ENCODE results near the gene GUCA1C.

The GUCA1C gene, protein sequence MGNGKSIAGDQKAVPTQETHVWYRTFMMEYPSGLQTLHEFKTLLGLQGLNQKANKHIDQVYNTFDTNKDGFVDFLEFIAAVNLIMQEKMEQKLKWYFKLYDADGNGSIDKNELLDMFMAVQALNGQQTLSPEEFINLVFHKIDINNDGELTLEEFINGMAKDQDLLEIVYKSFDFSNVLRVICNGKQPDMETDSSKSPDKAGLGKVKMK

DNA sequence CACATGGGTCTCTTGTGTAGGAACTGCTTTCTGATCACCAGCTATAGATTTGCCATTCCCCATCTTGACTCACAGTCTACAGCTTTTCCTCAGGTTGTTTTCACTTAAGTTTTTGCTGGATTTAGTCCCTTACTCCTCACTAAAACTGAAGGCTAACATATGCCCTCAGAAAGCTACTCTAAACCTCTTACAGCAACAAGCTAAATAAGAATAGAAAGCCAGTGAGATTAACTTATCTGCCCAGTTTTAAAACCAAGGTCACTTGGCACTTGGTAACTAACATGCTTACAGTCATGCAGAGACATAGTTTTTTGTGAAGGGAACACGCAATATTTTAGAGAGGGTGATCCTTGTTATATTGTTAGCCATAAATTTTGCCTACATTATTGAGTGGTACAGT is at the start of gene GUCA1C:
TSS of gene GUCA1C (minus strand) at position 180 of the 400 bp plus-strand sequence. CDS start at position 63, 117 bp downstream.
- no peak for DNase-seq

DNA sequence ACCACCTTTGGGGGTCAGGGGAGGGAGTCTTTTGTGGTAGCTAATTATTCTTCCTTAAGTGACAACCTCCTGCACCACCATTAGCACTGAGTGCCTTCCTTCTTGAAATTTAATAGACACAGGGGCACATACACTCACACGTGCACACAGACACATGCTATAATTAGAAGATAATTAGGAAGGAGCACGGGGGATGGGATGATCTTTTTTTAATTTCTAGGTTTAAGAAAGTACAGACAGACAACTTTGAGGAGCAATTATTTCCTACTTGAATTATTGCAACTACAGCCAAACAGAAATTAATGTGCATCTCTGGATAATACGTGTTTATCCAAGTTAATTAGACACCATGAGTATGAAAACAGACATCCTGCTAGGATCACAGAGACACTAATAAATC is 44.8 kb upstream of the GUCA1C start:
- no peak for DNase-seq

DNA sequence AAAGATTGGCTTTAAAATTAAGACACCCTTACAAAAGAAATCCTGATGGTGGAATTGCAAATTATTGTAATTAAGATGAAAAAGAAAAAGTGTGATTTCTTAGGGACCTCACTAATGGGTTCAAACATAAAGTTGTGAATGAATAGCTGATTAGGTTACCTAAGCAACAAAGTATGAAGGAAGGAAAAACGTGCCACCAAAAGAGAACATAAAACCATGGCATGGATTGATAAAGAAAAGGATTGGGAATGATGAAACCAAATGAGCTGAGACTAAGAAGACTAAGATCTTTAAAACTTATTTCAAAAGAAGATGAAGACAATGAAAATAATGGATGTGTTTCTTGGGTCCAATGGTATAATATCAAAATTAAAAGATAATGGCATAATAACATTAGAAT is 32.2 kb upstream of the GUCA1C start:
- DNase-seq, result no peak

DNA sequence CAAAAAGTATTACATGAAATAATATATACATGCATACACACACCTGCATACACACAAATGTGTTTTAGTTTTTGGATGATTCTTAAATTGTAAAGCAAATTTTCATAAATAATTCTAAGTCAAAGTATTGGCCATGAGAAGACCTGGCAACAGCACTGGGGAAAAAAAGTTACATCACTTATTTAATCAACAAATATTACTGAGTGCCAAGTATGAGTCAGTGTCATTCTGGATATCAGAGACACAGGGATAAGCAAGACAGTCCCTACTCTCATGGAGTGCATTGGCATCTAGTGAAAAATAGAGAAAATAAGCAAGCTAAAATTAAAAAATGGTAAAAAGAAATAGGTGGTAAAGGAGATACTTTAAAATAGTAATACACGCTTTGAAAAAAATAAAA is 29.4 kb upstream of the GUCA1C start:
- no peak for DNase-seq

DNA sequence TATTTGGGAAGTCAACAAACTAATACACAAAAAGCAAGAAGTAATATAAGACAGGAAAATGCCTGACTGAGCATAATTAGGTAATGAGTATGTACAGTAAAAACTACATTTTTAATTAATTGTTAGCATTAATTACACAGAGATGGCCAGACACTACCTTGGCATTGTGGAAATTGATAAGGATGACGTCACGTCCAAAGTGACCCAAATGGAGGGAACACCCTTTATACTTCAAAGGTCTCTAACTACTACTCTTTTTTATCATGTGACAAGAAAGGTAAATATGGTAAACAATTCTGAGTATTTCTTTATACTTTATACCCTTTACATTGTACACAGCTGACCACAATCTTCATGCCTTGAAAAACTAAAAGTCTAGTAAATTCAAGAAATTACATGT is 22.4 kb upstream of the GUCA1C start:
- DNase-seq, result no peak

DNA sequence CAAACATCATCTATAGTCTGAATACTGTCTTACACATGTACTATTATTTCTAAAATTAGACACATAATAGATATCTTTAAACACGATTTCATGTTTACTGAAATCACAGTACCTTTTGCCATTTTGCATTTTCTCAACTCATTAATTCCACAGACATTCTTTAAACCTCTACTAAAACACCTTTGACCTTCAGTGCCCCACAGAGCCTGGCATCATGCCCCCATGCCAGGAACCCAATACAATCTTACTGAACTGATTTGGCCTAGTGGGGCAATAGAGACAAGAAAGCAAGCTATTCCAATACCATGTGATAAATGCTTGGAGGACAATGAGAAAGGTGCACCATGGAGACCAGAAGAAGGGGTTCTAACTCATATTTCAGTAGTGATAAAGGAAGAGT is 19.3 kb upstream of the GUCA1C start:
- DNase-seq, result no peak

DNA sequence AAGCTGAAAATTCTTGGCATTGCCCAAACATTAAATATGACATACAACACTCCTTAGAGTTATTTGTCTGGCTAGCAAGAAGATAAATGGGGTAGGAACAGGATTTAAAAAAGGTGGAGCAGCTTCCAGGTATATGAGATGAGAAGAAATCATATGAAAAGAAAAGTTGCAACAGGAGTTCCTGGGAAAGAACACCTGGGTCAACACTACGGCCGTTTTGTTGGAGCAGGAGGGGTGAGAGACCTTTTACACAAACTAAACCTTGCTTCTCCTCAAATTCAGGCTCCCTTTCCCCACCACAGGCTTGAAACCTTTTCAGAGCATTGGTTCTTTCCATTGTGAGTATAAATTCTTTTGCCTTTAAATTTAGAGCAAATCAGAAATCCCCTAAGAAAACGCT is 18.8 kb upstream of the GUCA1C start:
- no peak for DNase-seq

DNA sequence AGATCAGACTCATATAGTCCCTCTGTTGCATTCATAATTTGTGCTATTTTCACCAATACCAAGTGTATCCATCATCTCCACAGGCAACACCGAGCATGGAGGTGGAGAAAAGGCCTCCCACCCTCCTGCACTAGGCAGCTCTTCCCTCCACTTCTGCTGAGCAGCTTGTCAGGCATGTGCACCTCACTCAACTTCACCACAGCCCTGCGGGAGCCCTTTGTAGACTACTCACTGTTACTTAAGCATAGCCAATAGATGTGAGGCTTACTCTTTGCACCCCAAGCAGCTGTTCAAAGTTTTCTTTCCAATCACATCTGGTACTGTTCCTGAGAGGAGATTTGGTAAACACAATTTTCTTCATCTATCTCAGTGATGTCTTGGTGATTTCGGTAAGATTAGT is 16.9 kb upstream of the GUCA1C start:
- no peak for DNase-seq

DNA sequence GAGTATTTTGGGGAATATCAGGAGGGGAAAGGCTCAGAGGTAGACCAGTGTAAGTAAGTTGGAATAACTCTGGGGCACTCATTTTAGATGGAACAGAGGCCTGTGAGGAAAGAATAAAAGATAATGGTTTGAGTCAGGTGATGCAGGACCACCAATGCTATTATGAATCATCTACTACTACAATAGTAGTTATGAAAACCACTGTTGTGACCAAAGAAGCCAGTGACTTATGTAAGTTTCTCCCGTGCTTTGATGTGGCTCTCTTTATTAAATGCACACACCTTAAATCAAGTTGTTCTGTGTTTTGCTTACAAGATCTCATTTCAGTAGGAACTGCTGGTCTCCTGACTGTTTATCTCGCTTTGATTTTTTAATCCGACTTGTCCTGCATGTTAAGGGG is 13.1 kb upstream of the GUCA1C start:
- DNase-seq, result no peak

DNA sequence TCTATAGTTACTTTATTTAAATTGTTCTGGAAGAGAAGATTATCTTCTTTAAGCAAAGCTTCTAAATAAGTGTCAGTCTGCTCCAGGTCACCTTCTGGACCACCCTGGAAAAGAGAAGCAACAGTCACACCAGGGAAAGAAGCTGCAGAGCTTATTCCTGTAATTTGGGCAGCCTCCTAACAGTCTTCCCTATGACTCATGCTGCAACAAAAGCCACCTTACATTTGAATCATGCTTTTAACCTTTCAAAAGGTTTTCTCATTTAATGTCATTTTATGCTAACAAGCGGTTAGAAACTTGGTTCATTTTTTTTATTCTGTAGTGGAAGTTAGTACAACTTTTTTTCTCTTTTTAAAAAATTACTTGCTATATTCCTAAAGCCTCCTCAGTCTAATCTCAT is 5.3 kb upstream of the GUCA1C start:
- no peak for DNase-seq

DNA sequence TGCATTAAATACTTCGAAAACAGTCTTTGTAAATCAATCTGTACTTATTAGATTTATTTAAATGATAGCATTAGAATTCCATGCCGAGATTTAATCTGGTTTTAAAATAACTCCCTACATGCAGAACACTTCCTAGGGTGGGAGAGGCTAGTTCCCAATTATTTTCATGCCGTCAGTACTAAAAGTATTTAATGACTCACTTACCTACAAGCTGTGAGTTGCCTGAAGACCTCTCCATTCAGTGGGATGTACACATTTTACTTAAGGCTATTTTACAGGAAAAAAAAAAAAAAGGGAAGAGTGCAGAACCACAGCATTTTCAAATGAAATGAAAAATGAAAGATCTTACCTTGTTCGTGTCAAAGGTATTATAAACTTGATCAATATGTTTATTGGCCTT is 469 bp downstream of the GUCA1C start:
- DNase-seq, result no peak

DNA sequence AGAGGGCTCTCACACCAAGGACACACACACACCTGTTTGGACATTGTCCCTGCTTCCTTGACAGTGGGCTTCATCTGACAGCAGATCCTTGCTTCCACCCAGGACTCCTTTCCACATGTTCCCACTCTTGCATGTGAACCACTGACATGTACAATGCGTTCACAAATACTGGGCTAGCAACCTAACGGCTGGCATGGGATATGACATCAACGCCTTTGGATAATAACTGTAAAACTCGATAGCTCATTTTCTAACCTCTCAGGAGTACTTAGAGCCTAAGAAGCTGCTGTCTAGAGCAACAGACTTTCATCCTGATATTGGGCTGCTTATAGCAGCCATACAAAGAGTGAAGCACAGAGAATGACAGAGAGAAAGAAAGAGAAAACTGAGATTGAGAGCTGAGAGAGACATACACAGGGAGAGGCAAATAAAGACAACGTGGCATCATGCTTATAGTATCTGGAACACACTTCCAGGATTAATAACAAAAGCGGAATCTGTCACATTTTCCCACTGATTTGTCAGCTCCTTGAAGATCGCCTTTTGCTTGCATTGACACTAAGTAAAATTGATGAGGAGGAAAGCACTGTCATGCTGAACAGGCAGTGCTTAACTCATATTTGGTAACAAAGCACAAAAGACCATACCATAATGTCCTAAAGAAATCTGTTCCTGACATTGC is 1.7 kb downstream of the GUCA1C start:
- DNase-seq, result no peak

DNA sequence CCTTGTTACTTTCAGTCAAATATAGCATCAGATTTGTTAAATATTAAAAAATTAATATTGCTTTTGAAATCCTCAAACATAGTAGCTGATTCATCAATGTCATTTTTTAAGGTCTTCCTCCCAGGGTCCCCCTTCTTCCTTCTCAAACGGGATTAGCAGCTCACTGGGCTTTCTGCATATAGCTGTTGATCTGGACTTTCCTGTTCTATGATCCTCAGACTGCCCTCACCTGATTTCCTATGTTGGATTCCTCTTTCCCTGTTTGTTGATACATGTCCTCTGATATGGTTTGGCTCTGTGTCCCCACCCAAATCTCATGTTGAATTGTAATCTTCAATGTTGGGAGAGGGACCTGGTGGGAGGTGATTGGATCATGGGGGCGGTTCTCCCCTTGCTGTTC is 5.8 kb downstream of the GUCA1C start:
- no peak for DNase-seq

DNA sequence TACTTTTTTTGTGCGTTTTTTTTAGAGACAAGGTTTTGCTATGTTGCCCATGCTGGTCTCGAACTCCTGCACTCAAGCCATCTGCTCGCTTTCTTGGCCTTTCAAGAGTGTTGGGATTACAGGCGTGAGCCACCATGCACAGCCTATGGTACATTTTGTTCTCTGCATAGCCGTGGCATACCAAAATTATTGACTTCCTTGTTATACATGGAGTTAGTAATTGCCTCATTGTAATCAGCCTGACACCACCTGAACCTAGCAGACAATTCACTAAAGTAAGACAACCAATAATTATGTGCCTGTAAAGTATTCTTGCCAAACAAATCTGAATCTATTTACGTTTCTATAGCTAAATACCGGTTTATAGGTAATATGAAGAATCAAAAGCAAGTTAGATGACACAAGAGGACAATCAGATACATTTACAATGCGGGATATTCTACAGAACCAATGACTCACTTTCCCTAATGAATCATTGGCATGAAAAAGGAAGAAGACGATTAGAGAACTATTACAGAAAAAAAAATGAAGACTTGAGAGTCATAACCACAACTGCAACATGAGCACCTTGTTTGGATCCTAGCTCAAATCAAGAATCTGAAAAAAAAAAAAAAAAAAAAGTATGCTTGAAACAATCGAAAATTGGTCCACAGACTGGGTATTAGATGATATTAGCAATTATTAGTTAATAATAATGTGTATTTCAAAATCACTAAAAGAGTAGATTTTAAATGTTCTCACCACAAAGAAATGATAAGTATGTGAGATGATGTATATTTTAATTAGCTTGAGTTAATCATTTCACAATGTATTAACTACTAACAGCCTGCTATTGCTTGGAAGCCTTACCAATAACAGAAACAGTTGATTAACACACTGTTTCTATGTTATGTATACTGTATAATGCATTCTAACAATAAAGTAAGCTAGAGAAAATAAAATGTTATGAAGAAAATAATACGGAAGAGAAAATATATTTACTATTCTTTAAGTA is 7.1 kb downstream of the GUCA1C start:
- DNase-seq, result no peak

DNA sequence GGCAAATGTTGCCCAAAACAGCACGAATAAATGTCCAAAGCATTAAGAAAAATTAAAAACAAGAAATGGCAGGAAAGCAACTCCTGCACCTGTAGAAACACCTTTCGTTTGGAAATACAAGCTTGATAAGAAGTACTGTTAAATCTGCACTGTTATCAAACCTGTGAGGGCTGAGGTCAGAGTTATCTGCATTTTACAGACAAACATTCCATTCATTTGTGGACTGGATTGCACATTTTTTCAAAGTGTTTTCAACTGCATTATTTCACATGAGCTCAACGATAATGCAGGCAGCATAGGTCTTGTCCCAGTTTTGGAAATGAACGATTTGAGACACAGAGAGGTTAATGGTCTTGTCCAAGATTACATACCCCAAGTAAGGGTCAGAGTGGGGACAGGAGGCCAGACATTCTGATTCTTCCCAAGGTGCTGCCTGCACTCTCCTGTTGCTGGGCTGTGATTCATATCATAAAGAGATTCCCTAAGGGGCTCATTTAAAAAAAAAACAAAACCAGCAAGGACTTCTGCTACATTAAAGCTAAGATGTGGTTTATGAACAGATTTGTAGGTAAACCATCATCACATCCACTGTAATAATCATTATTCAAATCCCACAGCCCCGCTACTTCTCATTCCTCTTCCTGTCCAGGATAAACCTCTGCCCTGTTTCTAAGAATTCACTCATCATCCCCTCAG is 13.0 kb downstream of the GUCA1C start:
- DNase-seq, result no peak

DNA sequence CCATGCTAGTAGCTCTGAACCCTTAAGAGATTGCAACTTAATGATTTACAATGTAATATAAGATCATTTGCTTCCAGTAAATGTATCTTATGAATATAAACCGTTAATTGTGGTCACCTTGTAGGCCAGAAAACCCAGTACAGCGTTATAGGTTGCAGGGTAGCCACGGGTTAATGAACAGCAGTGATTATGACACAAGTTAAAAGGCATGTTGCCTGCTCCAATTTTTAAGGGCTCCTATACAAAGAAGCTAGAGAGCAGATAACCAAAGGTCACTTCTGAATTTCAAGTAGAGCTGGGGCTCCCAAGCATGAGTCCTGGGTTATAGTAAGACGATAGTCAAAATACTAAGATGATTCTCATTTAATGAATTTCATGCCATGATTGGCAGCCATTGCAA is 13.5 kb downstream of the GUCA1C start:
- no peak for DNase-seq

DNA sequence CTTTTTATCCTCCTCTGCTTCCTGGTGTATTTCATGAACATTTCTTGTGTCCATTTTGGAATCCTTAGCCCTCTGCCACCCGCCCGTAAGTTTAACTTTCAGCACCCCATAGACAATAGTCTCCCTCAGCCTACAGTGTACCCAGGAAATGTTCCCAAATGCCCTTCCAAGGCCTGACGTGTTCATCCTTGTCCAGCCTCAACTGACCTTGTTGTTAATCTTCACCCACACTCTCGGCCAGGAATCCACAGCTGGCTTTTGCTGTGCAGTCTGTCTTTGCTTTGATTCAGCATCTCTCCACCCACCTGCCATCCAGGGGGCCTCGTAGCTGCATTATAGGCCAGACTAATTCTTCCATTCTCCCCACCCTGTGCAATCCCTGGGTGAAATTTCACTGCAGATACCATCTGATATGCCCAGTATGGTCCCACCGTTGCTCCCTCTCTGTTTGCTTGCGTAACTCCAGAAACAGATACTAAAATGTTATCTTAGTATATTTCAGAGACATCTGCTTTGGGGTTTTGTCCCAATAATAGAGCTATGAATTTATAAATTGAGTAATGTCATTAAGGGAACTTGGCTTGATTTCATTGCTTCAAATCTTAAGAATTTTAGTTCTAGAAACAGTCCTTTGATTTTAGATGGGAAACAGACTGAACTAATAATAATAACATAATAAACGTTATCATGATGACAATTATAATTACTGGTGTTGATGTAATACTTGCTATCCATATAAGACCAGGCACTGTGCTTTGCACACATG is 16.6 kb downstream of the GUCA1C start:
- no peak for DNase-seq

DNA sequence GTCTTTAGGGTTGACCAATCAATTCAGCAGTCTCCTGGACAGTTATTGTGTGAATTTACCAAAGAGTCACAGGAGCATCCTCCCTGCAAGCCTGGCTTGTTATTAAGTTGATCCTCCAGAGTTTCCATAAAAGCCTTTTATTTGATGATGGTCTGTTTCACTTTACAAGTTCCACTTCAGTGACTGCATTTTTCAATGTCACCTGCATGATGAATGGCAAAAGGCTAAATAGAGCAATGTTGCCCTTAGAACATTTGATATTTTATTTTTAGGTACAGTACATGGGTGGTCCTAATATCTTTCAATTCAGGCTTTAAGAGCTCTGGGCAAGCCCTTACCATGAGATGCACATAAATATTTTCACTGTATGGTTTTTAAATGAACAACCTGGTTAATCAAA is 22.6 kb downstream of the GUCA1C start:
- DNase-seq, result no peak

DNA sequence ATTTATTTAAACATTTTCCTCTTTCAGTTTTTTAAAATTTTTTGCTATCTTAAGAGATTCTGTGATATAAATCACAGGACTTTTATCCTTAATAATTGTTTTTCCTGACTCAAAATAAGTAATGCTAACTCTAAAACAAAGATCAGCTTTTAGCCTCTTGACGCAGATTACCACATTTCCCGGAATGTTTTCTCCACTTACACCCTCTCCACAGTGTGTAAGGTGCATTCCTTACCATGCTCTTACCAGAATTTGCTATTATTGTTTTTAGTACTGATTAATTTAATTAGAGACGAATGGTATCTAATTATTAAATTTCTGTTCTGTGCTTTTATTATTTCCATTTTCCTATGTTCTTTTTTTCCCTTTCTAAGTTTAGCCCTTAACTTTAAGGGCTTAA is 34.8 kb downstream of the GUCA1C start:
- no peak for DNase-seq

DNA sequence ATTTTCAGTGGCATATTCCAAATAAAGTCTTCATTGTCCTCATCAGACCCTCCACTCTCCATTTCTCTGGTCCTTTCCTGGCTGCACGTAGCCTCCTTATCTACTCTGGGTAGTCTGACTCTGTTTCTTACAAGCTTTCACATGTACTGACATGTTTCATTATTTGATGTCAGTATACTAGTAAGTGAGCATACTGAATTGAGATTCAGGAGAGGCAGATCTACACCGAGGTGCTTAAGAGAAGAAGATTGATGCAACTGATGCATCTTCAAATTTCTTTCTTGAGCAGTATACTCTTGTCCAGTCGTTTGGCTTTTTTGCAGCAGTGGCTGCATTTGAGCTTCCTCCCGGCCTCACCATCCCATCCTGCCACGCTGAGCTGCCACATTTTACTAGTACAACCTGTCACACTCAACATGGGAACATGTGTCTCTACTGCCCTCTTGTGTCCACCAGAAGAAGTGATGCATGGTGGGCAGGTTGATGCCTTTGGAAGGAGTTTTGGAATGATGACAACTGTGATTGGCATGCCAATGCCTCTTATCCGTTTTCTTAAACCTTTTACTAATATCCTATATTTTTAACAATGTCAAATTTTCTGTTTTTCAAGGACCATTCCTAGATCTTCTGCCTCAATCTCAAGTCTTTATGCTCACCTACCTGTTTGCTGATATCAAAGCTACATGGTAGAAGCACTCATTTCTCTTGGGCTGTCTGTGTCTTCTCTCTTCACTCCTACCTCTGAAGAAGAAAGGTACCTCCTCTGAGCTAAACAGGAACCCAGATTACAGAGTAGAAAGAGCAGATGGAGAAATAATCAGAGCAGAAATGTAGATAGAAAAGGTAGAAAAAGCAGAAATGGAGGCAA is 38.7 kb downstream of the GUCA1C start:
- DNase-seq, result peak; percentile 33

DNA sequence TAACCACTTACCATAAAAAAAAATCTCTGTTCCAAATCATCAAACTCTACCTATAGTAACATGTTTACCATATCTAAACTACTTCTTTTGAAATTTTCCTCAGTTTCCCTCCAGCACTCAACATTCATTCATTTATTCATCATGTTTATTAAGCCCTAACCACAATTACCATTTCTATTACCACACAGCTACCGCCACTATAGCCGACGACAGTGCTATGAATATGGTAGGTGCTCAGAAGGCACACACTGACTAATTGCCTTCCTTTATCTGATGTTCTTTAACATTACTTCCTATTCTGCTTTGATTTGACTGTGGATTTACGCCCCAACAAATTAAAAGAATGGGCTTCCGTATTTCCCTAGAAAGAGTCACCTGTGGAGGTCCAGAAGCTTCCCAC is 43.9 kb downstream of the GUCA1C start:
- DNase-seq, result no peak
